CD1c-positive myeloid dendritic cell (primary cell): ENCODE data around the gene BUD23.
"Not testable (repeated sequence)": the region's sequence is repeated elsewhere in the genome, so short reads cannot be mapped to it uniquely, and the experiment has no call there.

Source experiments
- DNase-seq: peaks from one replicate; pipeline ENCODE4 v3.0.0-alpha.2; 2016; ENCODE audit errors: extremely low spot score

The BUD23 gene

DNA sequence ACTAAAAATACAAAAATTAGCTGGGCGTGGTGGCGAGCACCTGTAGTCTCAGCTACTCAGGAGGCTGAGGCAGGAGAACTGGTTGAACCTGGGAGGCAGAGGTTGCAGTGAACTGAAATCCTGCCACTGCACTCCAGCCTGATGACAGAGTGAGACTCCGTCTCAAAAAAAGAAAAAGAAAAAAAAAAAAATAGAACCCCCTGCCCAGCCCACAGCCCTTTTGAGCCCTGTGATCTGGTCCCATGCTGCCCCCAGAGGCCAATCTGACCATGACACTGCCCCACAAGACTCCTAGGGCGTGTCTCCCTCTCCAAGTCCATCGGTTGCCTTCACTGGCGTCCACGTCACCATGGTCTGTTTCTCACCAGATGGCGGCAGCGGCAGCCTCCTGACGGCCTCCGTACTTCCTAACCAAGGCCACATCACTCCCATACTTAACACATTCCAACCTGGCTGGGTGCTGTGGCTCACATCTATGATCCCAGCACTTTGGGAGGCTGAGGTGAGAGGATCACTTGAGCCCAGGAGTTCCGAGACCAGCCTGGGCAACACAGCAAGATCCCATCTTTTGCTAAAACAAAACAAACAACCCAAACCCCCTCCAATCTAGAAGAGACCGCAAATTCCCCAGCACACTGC is 18.1 kb downstream of the BUD23 start:
- DNase-seq = peak; percentile 48

DNA sequence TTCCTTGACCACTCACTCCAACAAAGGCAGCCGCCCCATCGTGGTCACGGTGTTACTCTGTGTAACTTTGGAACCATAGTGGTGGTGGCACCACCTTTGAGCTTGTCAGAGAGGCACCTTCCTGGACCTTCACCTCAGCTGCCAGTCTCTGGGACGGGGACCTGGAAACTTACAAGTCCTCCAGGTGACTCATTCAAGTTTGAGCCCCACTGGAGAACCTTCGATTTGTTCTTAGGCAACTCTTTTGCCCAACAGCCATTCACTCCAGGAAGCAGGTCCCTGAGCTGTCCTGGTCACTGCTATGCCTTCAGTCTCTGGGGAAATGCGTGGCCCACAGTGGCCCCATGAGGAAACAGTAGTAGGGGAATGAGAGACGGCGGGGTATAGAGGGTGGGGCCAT is 18.8 kb downstream of the BUD23 start:
- no peak for DNase-seq

GRCh38 chr7:73702665-73703064 is 19.3 kb downstream of the BUD23 start:
- no peak for DNase-seq

GRCh38 chr7:73703225-73703624 is 19.8 kb downstream of the BUD23 start:
- no peak for DNase-seq

DNA sequence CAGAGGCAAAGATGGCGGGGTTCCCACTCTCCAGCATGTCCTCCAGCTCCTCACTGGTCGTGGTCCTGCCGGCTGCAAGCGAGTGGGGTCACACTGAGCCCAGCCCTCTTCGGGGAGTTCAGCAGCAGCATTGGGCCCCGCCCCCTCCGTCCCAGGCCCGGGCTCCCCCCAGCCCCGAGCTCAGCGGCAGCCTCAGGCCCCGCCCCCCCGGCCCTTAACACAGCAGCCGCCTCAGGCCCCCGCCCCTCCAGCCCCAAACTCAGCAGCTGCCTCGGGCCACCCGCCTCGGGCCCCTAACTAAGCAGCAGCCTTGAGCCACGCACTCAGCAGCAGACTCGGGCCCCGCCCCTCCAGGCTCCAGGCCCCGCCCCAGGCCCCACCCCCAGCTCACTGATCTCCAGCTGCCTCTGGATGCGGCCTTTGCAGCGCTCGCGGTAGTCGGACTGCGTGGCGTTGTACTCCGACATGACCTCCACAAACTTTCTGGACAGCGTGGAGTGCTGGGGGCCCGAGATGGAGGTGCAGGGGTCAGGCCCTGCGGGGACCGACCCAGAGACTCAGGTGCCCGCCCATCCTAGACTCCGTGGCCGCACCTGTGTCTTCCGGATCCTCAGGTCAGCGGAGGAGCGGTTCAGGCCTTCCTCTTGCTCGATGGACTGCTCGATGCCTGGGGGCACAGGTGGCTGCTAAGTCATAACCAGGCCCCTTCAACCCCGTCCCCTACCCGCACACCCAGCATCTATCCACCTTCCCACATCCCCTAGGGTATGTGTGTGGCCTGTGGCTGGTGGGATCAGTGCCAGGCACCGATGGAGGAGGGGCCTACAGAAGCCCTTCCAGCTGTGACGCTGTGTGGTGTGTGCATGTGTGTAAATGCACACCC is 20.6 kb downstream of the BUD23 start:
- peak; percentile 59 for DNase-seq

GRCh38 chr7:73704640-73705550 is 21.5 kb downstream of the BUD23 start:
- DNase-seq = no peak

GRCh38 chr7:73705551-73705920 is 22.1 kb downstream of the BUD23 start:
- no peak for DNase-seq

DNA sequence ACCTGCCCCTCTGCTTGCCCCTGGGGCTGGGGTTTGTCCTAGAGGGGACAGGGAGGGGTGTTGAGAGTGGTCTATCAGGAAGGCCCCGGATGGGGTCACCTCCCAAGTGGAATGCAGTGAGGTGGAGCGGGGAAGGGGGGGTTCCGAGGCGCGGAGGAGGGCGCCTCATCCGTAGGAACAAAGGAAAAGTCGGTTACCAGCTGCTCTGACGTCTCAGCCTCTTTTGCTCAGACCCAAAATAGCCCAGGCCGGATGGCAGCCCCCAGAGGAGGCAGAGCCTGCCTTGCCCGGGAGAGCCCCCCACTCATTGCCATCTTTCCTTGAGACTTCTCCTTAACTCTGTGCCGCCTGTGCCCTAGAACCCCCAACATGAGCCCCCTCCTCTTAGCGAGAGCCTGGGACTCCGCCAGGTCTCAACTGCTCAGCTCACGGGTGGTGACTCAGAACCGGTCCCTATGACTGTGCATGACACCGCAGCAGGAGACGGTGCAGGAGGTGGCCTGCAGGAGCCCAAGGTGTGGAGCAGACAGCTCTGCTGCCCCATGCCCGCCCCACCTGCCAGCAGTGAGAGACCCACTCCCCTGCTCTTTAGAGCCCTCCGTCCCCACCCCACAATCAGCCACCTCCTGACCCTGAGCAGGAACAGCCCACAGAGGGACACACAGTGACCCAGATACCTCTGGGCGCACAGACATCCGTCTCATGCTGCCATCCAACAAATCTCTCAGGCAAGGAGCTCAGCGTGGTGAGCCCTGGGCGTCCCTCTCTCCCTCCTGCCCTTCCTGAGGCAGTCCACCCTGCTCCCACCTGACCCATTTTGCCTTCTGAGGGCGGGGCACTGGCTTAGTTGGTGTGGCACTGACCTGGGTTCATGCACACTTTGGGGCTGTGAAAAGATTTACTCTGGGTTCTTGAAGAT is 23.0 kb downstream of the BUD23 start:
- no peak for DNase-seq

- peak; percentile 23 for DNase-seq
Observed at GRCh38 chr7:73707045-73707631, 23.7 kb downstream of the BUD23 start.

- DNase-seq = no peak
Observed at GRCh38 chr7:73708961-73709549, 25.7 kb downstream of the BUD23 start.

GRCh38 chr7:73712773-73713172 is 29.4 kb downstream of the BUD23 start:
- no peak for DNase-seq

GRCh38 chr7:73713319-73713718 is 29.9 kb downstream of the BUD23 start:
- DNase-seq = not testable (repeated sequence)

- DNase-seq = no peak
Observed at GRCh38 chr7:73715648-73716317, 32.4 kb downstream of the BUD23 start.

DNA sequence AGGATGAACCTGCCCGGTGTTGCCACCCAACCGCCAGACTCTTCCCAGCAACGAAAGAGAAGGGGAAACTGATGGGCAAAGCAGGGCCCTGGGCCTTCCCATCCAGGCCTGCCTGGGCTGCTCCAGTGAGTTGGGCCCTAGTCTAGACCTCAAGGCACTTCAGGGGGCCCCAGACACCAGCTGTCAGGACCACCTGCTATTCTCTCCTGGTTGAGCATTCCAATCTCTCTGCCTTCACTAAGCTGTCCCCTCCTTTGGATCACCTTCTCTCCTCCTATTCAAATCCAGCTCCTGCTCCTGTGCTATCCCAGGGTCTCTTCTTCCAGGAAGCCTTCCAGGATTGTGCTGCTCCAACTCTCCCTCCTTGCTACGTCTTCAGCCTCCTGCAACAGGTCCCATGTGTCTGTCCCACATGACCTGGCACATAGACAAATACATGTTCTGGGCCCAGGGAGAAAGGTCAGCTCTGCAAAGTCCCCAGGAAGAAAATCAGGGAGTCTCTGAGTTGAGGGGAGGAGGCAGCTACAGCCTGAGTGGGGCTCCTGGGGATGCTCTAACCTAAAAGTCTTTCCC is 33.0 kb downstream of the BUD23 start:
- no peak for DNase-seq

- no peak for DNase-seq
Observed at GRCh38 chr7:73717025-73717807, 33.8 kb downstream of the BUD23 start.

- DNase-seq = peak; percentile 40
Observed at GRCh38 chr7:73717991-73718405, 34.6 kb downstream of the BUD23 start.

DNA sequence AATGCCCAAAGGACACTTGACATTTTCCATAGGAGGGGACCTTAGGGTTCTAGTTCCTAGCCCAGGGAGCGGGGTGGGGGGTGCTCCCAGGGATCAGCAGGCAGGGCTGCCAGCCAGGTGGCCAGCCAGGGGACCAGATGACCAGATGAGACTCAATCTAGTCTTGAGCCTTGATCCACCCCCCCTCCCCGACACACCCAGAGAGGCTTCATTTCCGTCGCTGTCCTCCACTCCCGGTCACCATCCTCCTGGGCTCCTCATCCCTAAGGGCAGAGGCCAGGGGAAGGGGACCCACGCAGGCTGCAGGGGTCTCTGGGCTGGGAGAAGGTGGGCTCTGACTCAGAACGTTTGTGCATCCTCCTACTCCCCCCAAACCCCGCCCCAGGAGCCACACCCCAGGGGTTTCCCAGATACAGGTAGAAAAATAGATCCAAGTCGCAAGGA is 35.1 kb downstream of the BUD23 start:
- no peak for DNase-seq
